Activated T-cell treated with anti-CD3 and anti-CD28 coated beads, Interleukin-2, amount 50 U/mL, for 48 hours (primary cell): Measurements from ENCODE around the gene RPS6KA5.
"Not testable (repeated sequence)": the region's sequence is repeated elsewhere in the genome, so short reads cannot be mapped to it uniquely, and the experiment has no call there.

Experiments used
- DNase-seq, 2 experiments: peaks; one replicate each; pipeline ENCODE4 v3.0.0-alpha.2; 2020

Gene RPS6KA5

GRCh38 chr14:91063119-91063518 is 2.7 kb upstream of the RPS6KA5 start:
- no peak for DNase-seq

- no peak for DNase-seq
These were observed 2.2 kb upstream of the RPS6KA5 start for GRCh38 chr14:91062600-91062999.

- no peak for DNase-seq
These were observed 831 bp upstream of the RPS6KA5 start for GRCh38 chr14:91061056-91061887.

- DNase-seq, result peak; percentile 66 to 74
These were observed 678 bp downstream of the RPS6KA5 start for GRCh38 chr14:91059576-91060350.

- DNase-seq, result no peak
These were observed 2.3 kb downstream of the RPS6KA5 start for GRCh38 chr14:91058042-91058581.

GRCh38 chr14:91056361-91056760 is 4.1 kb downstream of the RPS6KA5 start:
- no peak for DNase-seq

- DNase-seq, result no peak
These were observed 5.4 kb downstream of the RPS6KA5 start for GRCh38 chr14:91055016-91055415.

- no peak for DNase-seq
These were observed 11.8 kb downstream of the RPS6KA5 start for GRCh38 chr14:91048676-91049075.

- no peak for DNase-seq
These were observed 12.2 kb downstream of the RPS6KA5 start for GRCh38 chr14:91048265-91048664.

- DNase-seq, result no peak
These were observed 13.2 kb downstream of the RPS6KA5 start for GRCh38 chr14:91047174-91047753.

GRCh38 chr14:91046488-91047072 is 13.9 kb downstream of the RPS6KA5 start:
- DNase-seq, result no peak

GRCh38 chr14:91041450-91041849 is 19.0 kb downstream of the RPS6KA5 start:
- no peak for DNase-seq

- no peak for DNase-seq
These were observed 19.9 kb downstream of the RPS6KA5 start for GRCh38 chr14:91040545-91040944.

- no peak for DNase-seq
These were observed 22.0 kb downstream of the RPS6KA5 start for GRCh38 chr14:91038439-91038838.

GRCh38 chr14:91036741-91037469 is 23.5 kb downstream of the RPS6KA5 start:
- no peak for DNase-seq

- no peak for DNase-seq
These were observed 24.6 kb downstream of the RPS6KA5 start for GRCh38 chr14:91035855-91036254.

- DNase-seq, result not testable (repeated sequence)
These were observed 26.1 kb downstream of the RPS6KA5 start for GRCh38 chr14:91034379-91034778.

- DNase-seq, result no peak
These were observed 28.2 kb downstream of the RPS6KA5 start for GRCh38 chr14:91032248-91032647.

- no peak for DNase-seq
These were observed 28.8 kb downstream of the RPS6KA5 start for GRCh38 chr14:91031666-91032065.

GRCh38 chr14:91029456-91030217 is 30.8 kb downstream of the RPS6KA5 start:
- DNase-seq, result no peak

GRCh38 chr14:91027561-91027960 is 32.9 kb downstream of the RPS6KA5 start:
- no peak for DNase-seq

GRCh38 chr14:91022622-91023028 is 37.8 kb downstream of the RPS6KA5 start:
- DNase-seq, result peak; percentile 41 to 54
